Memory B cell (primary cell): ENCODE results near the gene SIK3.

Source experiments
- ATAC-seq: fragments of 150-1000 bp; cut with Tn5 transposase; 2 replicates; pipeline ENCODE4 v1.10.0; 2021; ENCODE audit warnings: low read depth, mild to moderate bottlenecking, moderate library complexity
- DNase-seq, 2 donors: peaks; one replicate each; pipeline ENCODE4 v3.0.0; 2022; ENCODE audit warnings: low spot score in 2 of 2
- H3K27ac Mint-ChIP-seq: one replicate; pipeline ENCODE4 v1.8.0; 2022; ENCODE audit warnings: mild to moderate bottlenecking, moderate library complexity, mixed read lengths
- H3K27me3 Mint-ChIP-seq: one replicate; pipeline ENCODE4 v1.8.0; 2022; ENCODE audit warnings: mixed read lengths
- H3K36me3 Mint-ChIP-seq: one replicate; pipeline ENCODE4 v1.8.0; 2022; ENCODE audit warnings: mild to moderate bottlenecking, mixed read lengths
- H3K4me1 Mint-ChIP-seq: one replicate; pipeline ENCODE4 v1.8.0; 2022; ENCODE audit warnings: mixed read lengths
- H3K4me3 Mint-ChIP-seq: one replicate; pipeline ENCODE4 v1.8.0; 2022; ENCODE audit warnings: mild to moderate bottlenecking, moderate library complexity, mixed read lengths
- H3K9me3 Mint-ChIP-seq: one replicate; pipeline ENCODE4 v1.8.0; 2022; ENCODE audit warnings: mixed read lengths

The SIK3 gene

DNA sequence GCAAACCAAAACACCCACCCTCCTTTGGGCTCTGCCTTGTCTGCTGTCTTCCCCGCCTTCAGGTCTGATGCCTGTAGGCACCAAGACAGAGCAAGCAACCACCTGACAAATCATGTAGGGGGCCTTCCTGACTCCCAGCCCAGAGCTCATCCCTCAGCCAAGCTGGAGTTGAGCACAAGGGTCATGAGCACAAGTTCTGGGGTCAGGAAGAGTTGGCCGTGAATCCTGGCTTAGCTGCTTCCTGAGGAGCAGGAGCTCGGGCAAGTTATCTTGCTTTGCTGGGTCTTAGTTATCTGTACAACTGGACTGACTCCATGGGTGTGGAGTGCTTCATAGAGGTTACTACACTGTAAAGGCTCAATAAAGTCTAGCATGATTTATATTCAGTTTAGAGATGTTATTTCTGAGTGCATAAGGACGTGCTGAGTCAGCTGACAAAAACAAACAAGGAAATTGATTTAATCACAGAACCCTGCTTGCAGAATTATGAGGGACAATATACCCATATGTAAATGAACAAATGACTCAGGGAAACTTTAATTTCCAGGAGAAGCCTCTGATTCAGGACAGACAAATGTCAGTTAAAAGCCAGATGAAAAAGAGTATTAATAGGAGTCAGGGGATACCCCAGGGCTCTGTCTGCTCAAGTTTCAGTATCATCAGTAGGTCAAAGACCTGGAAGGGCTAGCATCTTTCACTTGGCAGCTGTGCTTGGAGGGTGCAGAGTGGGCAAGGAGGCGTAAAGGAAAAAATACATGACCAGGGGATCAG is 245.8 kb downstream of the SIK3 start:
- H3K36me3 Mint-ChIP-seq, result peaks cover 25% of the 10 kb centered on the region
- DNase-seq, result no peak
- ATAC-seq, result no peak

DNA sequence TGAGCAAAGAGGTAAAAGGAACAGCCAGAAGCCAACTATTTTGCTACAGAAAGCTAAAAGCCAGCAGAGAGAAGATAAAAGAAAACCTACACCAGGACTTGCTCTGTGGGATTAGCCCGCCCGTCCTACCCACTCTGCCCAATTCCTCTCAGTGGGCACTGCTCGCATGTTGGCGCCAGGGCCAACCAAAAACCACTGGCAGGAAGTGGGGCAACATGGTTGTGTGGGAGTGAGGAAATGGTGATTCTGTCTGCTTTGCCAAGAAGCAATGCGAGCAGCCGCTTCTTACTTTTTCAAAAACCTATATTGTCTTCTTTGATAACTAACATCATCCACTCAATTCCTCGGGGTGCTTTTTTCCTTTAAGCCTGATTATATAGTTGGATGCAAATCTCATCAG is 246.6 kb downstream of the SIK3 start:
- Mint-ChIP-seq H3K4me1 (peaks cover 45% of the 10 kb centered on the region), H3K36me3 (peaks cover 23% of the 10 kb centered on the region), H3K4me3 (peak overlapping the region; percentile 4), H3K9me3 (no peaks in the 10 kb centered on the region), H3K27ac (no peak overlapping the region), H3K27me3 (no peaks in the 10 kb centered on the region)
- no peak for DNase-seq
- no peak for ATAC-seq

More for the DNA sequence above, 245.8 kb downstream of the SIK3 start:
- no peaks in the 10 kb centered on the region for H3K27me3 Mint-ChIP-seq
- H3K4me1 Mint-ChIP-seq, result peaks cover 45% of the 10 kb centered on the region
- no peak overlapping the region for H3K4me3 Mint-ChIP-seq
- H3K9me3 Mint-ChIP-seq, result no peaks in the 10 kb centered on the region
- no peak overlapping the region for H3K27ac Mint-ChIP-seq

DNA sequence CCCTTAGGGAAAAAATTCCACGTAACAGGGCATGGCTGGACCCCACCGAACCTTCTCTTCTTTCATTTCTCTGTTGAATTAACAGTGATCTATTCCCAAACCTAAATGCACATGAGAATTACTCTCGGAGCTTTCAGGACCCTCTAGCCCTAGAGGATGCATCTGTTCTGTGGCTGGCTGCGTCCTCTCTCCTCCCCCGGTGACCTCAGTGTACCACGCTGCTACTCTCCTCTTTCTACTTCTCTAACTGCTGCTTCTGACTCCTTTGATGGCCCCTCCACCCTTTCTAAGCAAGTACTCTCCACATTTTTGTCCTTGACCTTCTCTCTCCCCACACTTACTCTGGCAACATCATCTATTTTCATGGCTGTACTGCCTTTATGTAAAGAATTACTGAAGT is 248.7 kb downstream of the SIK3 start:
- peaks cover 34% of the 10 kb centered on the region for H3K36me3 Mint-ChIP-seq
- H3K27me3 Mint-ChIP-seq, result no peaks in the 10 kb centered on the region
- peaks cover 38% of the 10 kb centered on the region for H3K4me1 Mint-ChIP-seq
- ATAC-seq (no peak), DNase-seq (no peak)
- no peak overlapping the region for H3K27ac Mint-ChIP-seq
- no peak overlapping the region for H3K4me3 Mint-ChIP-seq
- no peaks in the 10 kb centered on the region for H3K9me3 Mint-ChIP-seq

DNA sequence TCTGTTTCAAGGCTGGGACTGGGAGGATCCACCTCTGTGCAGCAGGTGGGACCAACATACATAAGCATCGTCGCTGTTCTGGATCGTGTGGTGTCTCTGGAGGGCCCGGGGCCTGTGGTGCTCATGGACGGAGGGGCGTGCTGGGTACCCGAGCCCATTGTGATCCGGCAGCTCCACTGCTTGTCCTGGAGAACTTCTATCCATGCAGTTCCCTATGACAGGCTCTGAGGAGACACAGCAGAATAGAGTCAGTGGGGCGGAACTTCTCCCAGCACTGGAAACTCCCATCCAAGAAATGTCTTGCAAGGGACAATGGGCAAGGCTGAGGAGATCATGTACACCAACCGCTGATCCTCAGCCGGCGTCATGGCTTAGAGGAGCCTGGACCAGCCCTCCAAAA is 249.2 kb downstream of the SIK3 start:
- H3K9me3 Mint-ChIP-seq, result no peaks in the 10 kb centered on the region

DNA sequence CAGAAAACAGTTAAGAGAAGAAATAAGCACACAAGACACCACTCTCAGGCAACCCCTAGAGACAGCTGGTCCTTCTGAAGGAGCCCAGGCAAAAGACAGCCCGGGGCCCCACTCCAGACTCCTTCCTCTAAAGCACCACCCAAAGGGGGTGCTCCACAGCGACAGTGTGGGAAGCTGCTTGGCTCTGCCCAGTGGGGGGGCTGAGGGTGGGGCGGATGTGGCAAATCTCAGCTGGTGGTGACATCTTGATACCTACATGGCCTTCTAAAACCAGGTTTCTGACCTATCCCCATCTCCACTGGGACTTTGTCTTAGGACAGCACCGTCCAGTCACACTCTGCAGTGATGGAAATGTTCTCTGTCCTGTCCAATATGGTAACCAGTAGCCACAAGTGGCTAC is 250.6 kb downstream of the SIK3 start:
- Mint-ChIP-seq H3K27me3 (no peaks in the 10 kb centered on the region), H3K27ac (no peak overlapping the region), H3K9me3 (no peaks in the 10 kb centered on the region), H3K36me3 (peaks cover 36% of the 10 kb centered on the region), H3K4me1 (peaks cover 22% of the 10 kb centered on the region), H3K4me3 (no peak overlapping the region)
- ATAC-seq, result no peak
- no peak for DNase-seq

More for the DNA sequence above, 249.2 kb downstream of the SIK3 start:
- DNase-seq, result no peak
- H3K4me3 Mint-ChIP-seq, result no peak overlapping the region
- no peaks in the 10 kb centered on the region for H3K27me3 Mint-ChIP-seq
- peaks cover 34% of the 10 kb centered on the region for H3K36me3 Mint-ChIP-seq
- ATAC-seq, result no peak
- no peak overlapping the region for H3K27ac Mint-ChIP-seq
- peaks cover 34% of the 10 kb centered on the region for H3K4me1 Mint-ChIP-seq

DNA sequence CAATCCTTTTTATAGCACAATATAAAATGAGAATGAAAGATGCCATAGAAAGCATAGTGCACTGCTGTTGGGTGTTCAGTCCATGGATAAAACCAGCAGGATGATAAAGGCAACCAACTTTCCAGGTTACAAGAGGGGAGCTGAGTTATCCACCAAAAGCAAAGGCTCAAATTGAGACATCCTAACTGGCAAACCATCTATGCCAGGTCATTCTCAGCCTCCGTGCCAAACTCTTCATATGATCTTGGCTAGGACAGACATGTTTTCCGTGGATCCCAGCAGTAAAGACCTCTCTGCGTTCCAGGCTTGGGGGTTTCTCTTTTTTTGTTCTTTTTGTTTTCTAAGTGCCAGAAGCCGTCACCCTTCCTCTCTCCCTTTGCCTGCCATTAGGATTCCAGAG is 253.5 kb downstream of the SIK3 start:
- H3K4me3 Mint-ChIP-seq, result no peak overlapping the region
- H3K9me3 Mint-ChIP-seq, result no peaks in the 10 kb centered on the region
- no peak for DNase-seq
- H3K27ac Mint-ChIP-seq, result no peak overlapping the region
- peaks cover 2% of the 10 kb centered on the region for H3K4me1 Mint-ChIP-seq
- no peak for ATAC-seq
- no peaks in the 10 kb centered on the region for H3K27me3 Mint-ChIP-seq
- peaks cover 32% of the 10 kb centered on the region for H3K36me3 Mint-ChIP-seq

DNA sequence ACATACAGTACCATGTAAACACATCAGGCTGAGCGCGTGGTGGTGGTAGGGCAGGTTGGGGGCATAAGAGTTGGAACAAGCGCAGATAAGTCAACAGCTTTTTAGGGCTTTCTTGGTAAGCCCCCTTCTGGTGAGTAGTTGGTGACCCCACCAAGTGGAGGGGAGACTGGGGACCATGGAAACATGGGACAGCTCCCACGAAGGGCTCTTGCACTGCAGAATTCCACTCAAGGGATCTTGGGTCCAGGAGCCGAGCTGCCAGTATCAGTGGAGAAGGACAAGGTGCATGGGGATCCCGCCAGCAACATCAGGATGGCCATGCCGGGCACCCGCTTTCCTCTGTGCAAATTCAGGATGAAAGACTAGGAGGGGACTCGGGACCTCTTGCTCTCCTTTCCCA is 254.6 kb downstream of the SIK3 start:
- no peak for ATAC-seq
- Mint-ChIP-seq H3K4me1 (no peaks in the 10 kb centered on the region), H3K27ac (no peak overlapping the region), H3K9me3 (no peaks in the 10 kb centered on the region), H3K4me3 (no peak overlapping the region), H3K27me3 (no peaks in the 10 kb centered on the region), H3K36me3 (peaks cover 29% of the 10 kb centered on the region)
- no peak for DNase-seq

DNA sequence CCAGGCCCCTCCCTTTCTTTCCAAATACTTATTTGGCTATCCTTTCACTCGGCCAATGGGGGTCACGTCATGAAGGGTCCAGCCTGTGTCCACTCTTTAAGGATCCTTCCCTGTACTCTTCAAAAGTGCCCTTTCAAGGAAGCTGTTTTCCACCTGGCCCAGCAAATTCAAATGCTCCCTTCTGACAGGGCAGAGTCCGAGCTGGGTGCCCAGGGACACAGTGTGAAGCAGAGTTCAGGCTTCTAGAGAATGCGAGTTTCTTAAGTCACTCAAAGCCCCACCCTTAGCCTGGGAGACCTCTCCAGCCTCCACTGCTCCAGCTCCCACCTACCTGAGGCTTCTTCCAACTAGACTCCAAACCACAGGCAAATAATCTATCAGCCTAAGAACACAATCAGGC is 255.3 kb downstream of the SIK3 start:
- Mint-ChIP-seq H3K9me3 (no peaks in the 10 kb centered on the region), H3K36me3 (peaks cover 29% of the 10 kb centered on the region), H3K27me3 (no peaks in the 10 kb centered on the region), H3K4me3 (no peak overlapping the region), H3K27ac (no peak overlapping the region), H3K4me1 (no peaks in the 10 kb centered on the region)
- ATAC-seq (no peak), DNase-seq (no peak)

DNA sequence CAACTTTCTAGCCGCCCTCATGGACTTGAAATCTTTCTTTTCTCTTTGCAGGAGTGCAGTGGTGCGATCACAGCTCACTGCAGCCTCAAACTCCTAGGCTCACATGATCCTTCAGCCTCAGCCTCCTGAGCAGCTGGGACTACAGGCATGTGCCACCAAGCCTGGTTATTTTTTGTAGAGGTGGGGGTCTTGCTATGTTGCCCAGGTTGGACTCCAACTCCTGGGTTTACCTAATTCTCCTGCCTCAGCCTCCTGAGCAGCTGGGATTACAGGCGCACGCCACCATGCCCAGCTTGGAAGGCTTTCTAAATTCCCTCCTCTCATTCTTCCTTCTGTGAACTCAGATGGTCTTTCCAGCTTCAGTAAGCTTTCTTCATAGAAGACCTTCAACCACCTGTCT is 256.1 kb downstream of the SIK3 start:
- H3K36me3 Mint-ChIP-seq, result peaks cover 26% of the 10 kb centered on the region
- no peaks in the 10 kb centered on the region for H3K9me3 Mint-ChIP-seq
- no peaks in the 10 kb centered on the region for H3K4me1 Mint-ChIP-seq
- H3K4me3 Mint-ChIP-seq, result no peak overlapping the region
- DNase-seq (no peak), ATAC-seq (no peak)
- no peak overlapping the region for H3K27ac Mint-ChIP-seq
- no peaks in the 10 kb centered on the region for H3K27me3 Mint-ChIP-seq

DNA sequence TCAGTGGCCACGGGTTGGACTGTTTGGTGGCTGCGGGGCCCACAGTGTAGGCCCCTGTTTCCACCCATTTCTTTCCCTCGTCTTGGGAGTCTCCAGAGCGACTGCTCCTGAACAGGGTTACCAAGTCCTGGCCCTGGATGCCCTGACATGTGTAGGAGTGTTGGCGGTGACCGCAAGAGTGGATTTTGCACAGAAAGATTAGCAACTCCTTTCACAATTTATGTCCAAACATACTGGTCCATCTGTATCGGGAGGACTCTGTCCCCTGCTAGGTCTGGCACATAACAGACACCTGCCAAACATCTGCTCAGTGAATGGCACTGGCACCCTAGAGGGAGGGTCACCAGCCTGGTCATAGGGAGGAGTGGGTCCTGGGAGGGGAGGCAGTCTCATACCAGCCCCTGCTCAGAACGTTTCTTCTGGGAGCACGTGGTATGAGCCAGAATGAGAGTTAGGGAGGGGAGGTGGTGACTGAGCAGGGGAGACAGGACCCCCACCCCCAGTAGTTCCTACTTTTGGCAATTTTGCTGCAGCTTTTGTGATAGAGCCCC is 257.4 kb downstream of the SIK3 start:
- DNase-seq (no peak), ATAC-seq (no peak)
- no peaks in the 10 kb centered on the region for H3K27me3 Mint-ChIP-seq
- no peak overlapping the region for H3K4me3 Mint-ChIP-seq
- H3K4me1 Mint-ChIP-seq, result peaks cover 2% of the 10 kb centered on the region
- peak overlapping the region; percentile 18 for H3K27ac Mint-ChIP-seq
- H3K36me3 Mint-ChIP-seq, result peaks cover 15% of the 10 kb centered on the region
- H3K9me3 Mint-ChIP-seq, result no peaks in the 10 kb centered on the region

DNA sequence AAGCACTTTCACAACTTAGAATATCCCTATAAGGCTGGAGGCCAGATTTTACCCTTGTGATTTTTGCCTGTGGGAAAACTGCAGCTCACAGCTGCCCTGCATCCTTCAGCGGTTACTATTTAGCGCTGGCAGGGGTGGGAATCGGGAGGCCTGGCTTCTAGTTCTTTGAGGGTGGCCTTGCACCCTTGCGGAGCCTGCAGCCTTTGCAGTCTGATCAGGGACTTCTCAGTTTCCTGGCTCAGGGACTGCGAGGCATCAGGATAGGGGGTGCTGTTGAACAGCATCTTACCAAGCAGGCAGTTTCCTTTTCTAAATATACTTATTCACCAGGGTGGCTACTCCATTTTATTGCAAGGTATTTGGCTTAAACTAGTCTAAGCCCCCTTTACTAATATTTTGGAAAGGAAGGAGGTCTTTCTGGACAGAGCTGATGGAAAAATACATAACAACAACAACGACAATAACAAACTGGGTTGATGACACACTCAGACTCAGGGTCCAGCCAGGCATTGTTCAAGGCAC is 257.9 kb downstream of the SIK3 start:
- Mint-ChIP-seq H3K27me3 (no peaks in the 10 kb centered on the region), H3K4me1 (peaks cover 4% of the 10 kb centered on the region), H3K27ac (no peak overlapping the region), H3K9me3 (no peaks in the 10 kb centered on the region), H3K4me3 (no peak overlapping the region), H3K36me3 (peaks cover 11% of the 10 kb centered on the region)
- ATAC-seq, result no peak
- no peak for DNase-seq

DNA sequence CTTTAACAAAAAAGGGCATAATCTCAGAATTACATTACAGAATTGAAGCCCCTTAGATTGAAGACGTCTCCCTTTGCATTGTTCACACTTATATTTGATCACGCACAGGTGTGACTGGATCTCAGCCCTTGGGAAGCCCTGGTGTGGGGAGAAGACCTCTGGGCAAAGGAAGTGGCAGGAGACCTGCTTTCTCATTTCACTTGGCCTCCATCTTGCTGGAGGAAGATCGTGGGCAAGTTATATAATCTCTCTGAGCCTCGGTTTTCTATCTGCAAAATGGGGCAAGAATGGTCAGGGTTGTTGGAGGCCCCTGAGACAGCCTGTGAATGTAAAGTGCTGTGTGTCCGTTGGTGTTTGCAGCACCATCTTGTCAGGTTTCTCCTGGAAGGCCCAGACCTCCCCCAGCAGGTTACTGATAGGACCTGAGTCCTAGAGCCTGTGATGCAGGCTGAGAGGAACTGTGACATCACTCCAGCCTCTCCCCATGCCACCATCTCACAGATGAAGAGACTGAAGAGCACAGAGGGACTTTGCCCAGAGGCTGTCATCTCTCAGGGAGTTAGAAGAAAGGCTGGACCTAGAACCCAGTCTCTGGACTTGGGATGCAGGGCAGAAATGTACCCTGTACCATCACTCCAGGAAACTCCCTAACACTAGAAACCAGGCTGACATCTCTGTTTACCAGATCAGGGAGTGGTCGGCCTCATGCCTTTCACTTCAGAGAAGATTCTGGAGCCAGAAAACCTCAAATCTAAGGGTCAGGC is 259.7 kb downstream of the SIK3 start:
- DNase-seq (no peak), ATAC-seq (no peak)
- H3K4me1 Mint-ChIP-seq, result peaks cover 8% of the 10 kb centered on the region
- no peak overlapping the region for H3K27ac Mint-ChIP-seq
- peaks cover 4% of the 10 kb centered on the region for H3K36me3 Mint-ChIP-seq
- no peaks in the 10 kb centered on the region for H3K9me3 Mint-ChIP-seq
- H3K4me3 Mint-ChIP-seq, result no peak overlapping the region
- peaks cover 2% of the 10 kb centered on the region for H3K27me3 Mint-ChIP-seq

DNA sequence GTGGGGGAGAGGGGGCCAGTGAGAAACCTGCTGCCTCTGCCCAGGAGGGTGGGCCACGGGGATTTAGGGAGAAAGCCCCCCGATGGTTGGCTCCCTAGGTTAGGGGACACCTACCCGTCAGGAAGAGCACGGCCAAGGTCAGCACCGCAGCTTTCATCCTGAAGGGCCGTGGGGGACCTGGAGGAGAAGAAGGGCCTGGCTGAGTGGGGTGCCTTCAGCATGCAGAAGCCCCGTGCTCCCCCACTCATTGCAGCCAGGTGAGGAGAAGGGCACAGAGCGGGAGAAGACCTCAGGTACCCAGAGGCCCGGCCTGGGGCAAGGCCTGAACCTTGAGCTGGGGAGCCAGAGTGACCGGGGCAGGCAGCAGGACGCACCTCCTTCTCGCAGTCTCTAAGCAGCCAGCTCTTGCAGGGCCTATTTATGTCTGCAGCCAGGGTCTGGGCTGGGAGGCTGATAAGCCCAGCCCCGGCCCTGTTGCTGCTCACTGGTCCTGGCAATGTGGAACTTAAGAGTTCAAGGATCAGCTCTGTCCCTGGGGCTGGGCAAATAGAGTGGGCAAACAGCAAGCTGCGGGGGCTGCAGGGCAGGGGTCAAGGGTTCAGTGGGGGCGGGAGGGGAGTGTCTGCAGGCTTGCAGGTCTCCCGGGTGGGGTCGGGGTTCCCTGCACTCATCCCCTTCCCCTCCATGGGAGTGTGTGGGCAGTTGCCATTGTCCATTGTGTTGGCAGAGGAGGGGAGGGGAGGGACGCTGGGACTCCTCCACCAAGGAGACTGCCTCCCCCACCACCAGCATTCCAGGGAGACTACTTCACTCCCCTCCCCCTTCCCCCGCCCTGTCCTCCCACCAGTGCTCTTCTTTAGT is 260.8 kb downstream of the SIK3 start, which contains the start of gene APOA1:
APOA1 (minus strand) TSS at position 392 of the 861 bp plus-strand sequence; CDS start at position 157, 235 bp downstream.
- Mint-ChIP-seq H3K27ac (no peak within 1 kb of the TSS), H3K4me1 (peaks cover 8% of the 10 kb centered on the region), H3K27me3 (peaks cover 2% of the 10 kb centered on the region), H3K9me3 (no peaks in the 10 kb centered on the region), H3K36me3 (no peaks in the 10 kb centered on the region), H3K4me3 (no peak within 1 kb of the TSS)
- DNase-seq, result no peak
- no peak for ATAC-seq
